GM13976 (cell line): ENCODE results near the gene HSD11B1L.
A peak's percentile ranks its signal among the peaks of the same experiment; 100 is the strongest.
"Not testable (repeated sequence)": the region's sequence is repeated elsewhere in the genome, so short reads cannot be mapped to it uniquely, and the experiment has no call there.

Source experiments
- DNase-seq: peaks from one replicate; pipeline ENCODE4 v3.0.0; 2012; ENCODE audit warnings: low spot score
- CTCF ChIP-seq: IDR thresholded peaks from 2 replicates; pipeline ENCODE4 v1.5.1; 2012; ENCODE audit warnings: borderline replicate concordance, mild to moderate bottlenecking; ENCODE audit not compliant: insufficient read depth; ENCODE audit errors: extremely low read depth, missing control alignments, control extremely low read depth
- in situ Hi-C: fragments of 300-500 bp; cut with MboI; formaldehyde crosslinking; loops from one replicate; pipeline ENCODE4 v1.12.0; 2022; ENCODE audit warnings: low sequenced_read_pairs, mixed read lengths, inconsistent platforms; ENCODE audit not compliant: unreplicated experiment

HSD11B1L gene

GRCh38 chr19:5718579-5719273, 37.9 kb downstream of the HSD11B1L start:
- in situ Hi-C loops, result no loop called here

GRCh38 chr19:5719274-5719960, 38.6 kb downstream of the HSD11B1L start:
- no peak for TF ChIP-seq CTCF
- in situ Hi-C loops, result no loop called here
- DNase-seq, result no peak

More at GRCh38 chr19:5718579-5719273, 37.9 kb downstream of the HSD11B1L start:
- no peak for TF ChIP-seq CTCF
- peak; percentile 74 for DNase-seq

GRCh38 chr19:5719961-5720790, 39.3 kb downstream of the HSD11B1L start, which contains the start of the genes CATSPERD and LONP1:
Gene CATSPERD (plus strand): TSS chr19:5720637. CDS start chr19:5720738, 101 bp downstream.
Gene LONP1 (minus strand): TSS chr19:5720146. CDS start chr19:5720132, 14 bp downstream.
- peak; percentile 92 for TF ChIP-seq CTCF
- peak; percentile 100 for DNase-seq
- in situ Hi-C loops, result no loop called here

GRCh38 chr19:5727453-5728050, 46.7 kb downstream of the HSD11B1L start:
- no peak for DNase-seq
- in situ Hi-C loops, result no loop called here

GRCh38 chr19:5733172-5733571, 52.3 kb downstream of the HSD11B1L start:
- in situ Hi-C loops, DNase-seq: not testable (repeated sequence)

More at GRCh38 chr19:5727453-5728050, 46.7 kb downstream of the HSD11B1L start:
- TF ChIP-seq CTCF, result no peak
